ENCODE data around the gene LRRN4.

Gene LRRN4

GRCh38 chr20:6053776-6054688, at the start of gene LRRN4:
TSS of gene LRRN4 (minus strand) at chr20:6054060. CDS start at chr20:6052799, 1,261 bp downstream.
- DNase-seq, result peak; percentile 95

GRCh38 chr20:6103301-6103700, 49.4 kb upstream of the LRRN4 start:
- no peak for DNase-seq

DNA sequence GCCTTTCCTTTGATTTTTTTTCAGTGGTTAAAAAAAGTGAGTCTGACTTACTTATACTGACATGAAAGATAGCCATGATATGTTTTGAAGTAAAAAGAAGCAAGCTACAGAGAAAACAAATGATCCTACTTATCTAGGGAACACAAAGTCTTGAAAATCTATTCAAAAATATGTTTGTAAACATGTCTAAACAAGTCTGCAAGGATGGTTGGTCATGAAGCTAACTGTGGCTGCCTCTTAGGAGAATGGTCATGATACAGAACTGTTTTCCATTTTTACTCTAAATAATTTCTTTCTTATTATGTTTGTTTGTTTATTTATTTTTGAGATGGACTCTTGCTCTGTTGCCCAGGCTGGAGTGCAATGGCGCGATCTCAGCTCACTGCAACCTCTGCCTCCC, 47.5 kb upstream of the LRRN4 start:
- DNase-seq, result no peak

GRCh38 chr20:6100246-6100645, 46.4 kb upstream of the LRRN4 start:
- DNase-seq, result no peak

- DNase-seq, result no peak
Observed at GRCh38 chr20:6099819-6100218, 46.0 kb upstream of the LRRN4 start.

DNA sequence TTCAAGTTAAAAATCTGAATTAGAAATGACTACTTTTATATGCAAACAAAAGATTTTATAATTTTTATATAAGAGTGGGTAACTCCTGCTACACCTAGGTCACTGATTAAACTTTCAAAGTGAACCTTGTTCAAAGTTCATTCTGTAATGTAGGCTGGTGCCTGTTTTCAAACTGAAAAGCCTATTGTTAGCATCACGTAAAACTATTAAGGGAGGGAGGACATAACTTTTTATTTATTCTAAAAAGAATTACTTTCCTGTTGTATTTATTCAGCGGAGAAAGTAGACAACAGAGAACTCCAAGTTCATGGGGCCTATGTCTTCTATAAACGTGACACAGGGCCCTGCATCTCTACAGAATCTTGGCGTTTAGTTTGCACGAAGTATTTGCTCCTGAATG, 41.5 kb upstream of the LRRN4 start:
- DNase-seq, result no peak

GRCh38 chr20:6094565-6094964, 40.7 kb upstream of the LRRN4 start:
- DNase-seq, result no peak

GRCh38 chr20:6094063-6094462, 40.2 kb upstream of the LRRN4 start:
- DNase-seq, result no peak

DNA sequence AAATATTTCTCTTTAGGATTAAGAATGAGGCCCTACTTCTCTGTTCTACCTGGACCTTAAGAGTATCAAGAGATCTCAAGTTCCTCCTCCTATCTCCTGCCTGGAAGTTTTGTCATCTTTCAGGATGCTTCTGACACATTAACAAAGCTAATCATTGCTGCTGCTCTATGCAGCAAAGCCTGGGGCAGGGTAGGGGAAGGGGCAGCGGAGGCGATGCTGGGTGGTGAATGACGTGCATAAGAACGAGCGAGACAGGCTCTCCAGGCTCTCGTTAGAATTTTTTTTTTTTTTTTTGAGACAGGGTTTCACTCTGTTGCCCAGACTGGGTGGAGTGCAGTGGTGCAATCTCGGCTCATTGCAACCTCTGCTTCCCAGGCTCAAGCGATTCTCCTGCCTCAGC, 37.8 kb upstream of the LRRN4 start:
- no peak for DNase-seq

GRCh38 chr20:6086868-6087267, 33.0 kb upstream of the LRRN4 start:
- DNase-seq, result no peak

GRCh38 chr20:6083926-6084325, 30.1 kb upstream of the LRRN4 start:
- no peak for DNase-seq

- DNase-seq, result no peak
Observed at GRCh38 chr20:6081236-6081635, 27.4 kb upstream of the LRRN4 start.

- DNase-seq, result no peak
Observed at GRCh38 chr20:6079016-6079415, 25.2 kb upstream of the LRRN4 start.

DNA sequence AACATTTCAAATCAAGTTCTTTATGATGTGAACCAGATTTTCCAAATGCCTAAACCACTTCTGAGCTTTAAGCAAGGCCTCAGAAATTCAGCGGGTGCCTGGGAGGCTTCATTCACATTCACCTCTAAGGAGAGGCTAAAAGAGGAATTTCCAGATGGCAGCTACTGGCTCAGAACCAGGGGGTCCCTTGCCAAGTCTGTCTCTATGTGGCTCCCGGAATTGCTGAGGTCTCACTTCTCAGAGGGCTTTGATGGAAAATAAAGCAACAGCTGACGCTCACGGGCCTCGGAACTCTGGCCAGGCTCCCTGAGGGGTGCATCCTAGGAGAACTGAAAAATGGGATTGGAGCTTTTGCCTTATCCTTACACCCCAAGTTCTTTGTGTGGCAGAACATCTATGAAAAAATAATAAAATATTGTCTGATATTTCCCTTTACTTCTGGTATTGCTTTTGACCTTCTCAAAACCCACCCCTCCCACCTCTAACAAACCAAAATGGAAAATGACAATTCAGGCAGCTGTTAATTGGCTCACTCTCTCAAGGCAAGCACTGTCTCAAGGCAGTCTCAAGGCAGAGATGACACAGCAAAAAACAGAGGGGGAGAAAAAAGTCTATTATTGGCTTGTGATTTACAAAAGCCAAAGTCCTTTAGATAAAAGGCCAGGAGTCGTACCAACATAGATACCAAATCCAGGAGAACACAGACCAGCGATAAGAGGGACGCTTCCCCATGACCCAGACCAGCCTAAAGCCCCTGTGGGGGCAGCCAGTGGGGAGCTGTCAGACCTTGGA, 21.8 kb upstream of the LRRN4 start:
- no peak for DNase-seq

- no peak for DNase-seq
Observed at GRCh38 chr20:6074784-6075183, 20.9 kb upstream of the LRRN4 start.

DNA sequence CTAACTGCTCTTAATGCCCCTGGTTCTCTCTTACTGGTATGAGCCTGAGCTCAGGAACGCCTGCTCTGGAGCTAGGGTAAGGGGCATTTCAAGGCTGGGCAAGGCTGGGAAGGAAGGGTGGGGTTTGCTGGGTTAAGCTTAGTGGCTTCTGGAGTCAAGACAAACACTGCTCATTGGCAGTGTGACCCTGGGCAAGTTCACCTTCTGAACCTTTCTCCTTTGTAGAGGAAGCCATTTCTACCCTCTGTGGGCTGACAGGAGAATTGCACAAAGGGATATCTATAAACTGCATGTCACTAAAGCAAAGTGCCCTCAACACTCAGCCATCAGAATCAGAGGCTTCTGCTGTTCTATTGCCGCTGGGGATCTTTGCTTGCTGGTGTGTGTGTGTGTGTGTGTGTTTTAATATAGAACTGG, 20.3 kb upstream of the LRRN4 start:
- peak; percentile 65 for DNase-seq

GRCh38 chr20:6070829-6071695, 17.2 kb upstream of the LRRN4 start:
- no peak for DNase-seq

GRCh38 chr20:6069669-6070068, 15.8 kb upstream of the LRRN4 start:
- DNase-seq, result no peak

GRCh38 chr20:6067763-6068318, 14.0 kb upstream of the LRRN4 start:
- no peak for DNase-seq

DNA sequence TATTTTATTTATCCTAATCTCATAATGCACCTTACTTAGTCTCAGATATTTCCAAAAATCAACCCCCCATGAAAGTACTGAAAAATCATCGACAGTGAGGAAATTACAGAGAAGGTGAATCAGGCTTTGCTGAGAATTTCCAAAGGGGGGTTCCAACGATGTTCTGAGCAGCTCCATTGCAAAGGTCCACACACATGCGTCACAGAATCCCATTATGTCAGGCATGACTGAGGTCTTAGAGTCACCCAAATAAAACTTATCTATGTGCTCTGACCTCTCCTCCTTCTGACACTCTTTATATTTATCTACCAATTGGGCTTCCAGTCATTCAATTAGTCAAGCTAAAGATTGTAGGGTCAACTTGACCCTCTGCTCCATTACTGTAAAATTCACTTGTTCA, 12.7 kb upstream of the LRRN4 start:
- no peak for DNase-seq

DNA sequence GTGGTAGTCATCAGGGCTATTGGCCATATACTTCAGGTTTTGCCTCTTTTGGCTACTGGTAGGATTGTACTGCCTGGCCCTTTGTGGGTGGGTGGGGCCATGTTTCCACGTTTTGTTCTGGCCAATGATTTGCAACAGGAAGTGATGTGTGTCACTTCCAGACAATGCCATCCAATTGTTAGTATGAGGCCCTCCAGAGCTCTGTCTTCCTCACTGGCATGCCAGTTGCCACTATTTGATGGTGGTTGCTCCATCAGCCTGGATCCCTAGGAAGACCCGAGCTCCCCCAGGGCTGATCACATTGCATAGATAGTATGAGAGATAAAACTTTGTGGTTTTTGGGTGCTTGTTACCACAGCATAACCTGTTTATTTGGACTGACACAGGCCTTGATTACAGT, 7.7 kb upstream of the LRRN4 start:
- DNase-seq, result no peak

DNA sequence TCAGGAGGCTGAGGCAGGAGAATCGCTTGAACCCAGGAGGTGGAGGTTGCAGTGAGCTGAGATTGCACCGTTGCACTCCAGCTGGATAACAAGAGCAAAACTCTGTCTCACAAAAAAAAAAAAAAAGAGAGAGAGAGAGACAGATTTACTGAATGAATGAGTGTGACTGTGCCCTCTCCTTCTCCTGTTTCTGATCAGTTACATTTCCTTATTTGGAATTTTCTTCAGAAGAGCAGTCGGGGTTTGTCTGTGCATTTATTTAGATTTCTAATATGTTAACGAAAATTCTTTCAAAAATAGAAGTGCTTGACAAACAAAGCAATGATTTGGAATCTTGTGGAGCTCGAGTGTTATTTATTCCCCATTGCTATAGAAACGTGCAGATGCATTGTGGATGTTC, 6.4 kb upstream of the LRRN4 start:
- no peak for DNase-seq
